HEK293T (cell line): Measurements from ENCODE around the gene CDH4.

ENCODE experiments used
- FOXK2 ChIP-seq: fragments of 450-650 bp; IDR thresholded peaks from 2 replicates; pipeline ENCODE4 v1.6.1; 2016; ENCODE audit warnings: mild to moderate bottlenecking
- LEF1 ChIP-seq: fragments of 450-650 bp; IDR thresholded peaks from 2 replicates; pipeline ENCODE4 v1.6.1; 2017; ENCODE audit warnings: mild to moderate bottlenecking, borderline replicate concordance
- SP1 ChIP-seq: fragments of 450-650 bp; IDR thresholded peaks from 2 replicates; pipeline ENCODE4 v1.6.1; 2017
- SUZ12 ChIP-seq: fragments of 450-650 bp; IDR thresholded peaks from 2 replicates; pipeline ENCODE4 v1.6.1; 2016; ENCODE audit warnings: mild to moderate bottlenecking

- TF ChIP-seq SP1 (no peak), FOXK2 (no peak), SUZ12 (no peak), LEF1 (no peak)
These were observed 431.7 kb downstream of the CDH4 start for GRCh38 chr20:61683721-61684120.
